Measurements from ENCODE around the gene POLR3E.

DNA sequence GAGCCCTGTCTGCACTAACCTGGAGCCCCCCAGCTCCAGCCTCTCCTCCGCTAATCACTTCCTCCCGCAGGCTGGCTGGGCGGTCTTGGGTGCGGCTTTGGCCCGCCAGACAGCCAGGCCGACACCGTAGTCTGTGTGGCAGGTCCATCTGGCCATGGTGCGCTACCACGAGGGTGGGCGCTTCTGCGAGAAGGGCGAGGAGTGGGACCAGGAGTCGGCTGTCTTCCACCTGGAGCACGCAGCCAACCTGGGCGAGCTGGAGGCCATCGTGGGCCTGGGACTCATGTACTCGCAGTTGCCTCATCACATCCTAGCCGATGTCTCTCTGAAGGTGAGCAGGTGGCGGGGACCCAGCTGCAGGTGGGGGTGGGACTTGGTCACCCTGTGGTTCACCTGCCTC, 30.7 kb upstream of the POLR3E start:
- TF ChIP-seq, protein P1, sequence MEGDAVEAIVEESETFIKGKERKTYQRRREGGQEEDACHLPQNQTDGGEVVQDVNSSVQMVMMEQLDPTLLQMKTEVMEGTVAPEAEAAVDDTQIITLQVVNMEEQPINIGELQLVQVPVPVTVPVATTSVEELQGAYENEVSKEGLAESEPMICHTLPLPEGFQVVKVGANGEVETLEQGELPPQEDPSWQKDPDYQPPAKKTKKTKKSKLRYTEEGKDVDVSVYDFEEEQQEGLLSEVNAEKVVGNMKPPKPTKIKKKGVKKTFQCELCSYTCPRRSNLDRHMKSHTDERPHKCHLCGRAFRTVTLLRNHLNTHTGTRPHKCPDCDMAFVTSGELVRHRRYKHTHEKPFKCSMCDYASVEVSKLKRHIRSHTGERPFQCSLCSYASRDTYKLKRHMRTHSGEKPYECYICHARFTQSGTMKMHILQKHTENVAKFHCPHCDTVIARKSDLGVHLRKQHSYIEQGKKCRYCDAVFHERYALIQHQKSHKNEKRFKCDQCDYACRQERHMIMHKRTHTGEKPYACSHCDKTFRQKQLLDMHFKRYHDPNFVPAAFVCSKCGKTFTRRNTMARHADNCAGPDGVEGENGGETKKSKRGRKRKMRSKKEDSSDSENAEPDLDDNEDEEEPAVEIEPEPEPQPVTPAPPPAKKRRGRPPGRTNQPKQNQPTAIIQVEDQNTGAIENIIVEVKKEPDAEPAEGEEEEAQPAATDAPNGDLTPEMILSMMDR (IDR thresholded peaks at IDR 0.05): no peak
- TF ChIP-seq EZH2 (IDR thresholded peaks at IDR 0.05; ENCODE audit: borderline replicate concordance, insufficient read depth, low read depth, low read length, poor library complexity, severe bottlenecking): no peak

All from B cell (primary cell).